SK-N-SH (cell line): ENCODE data around the gene ECEL1. TPM values are rescaled to one million over a fixed set of nuclear protein-coding genes. Genes with fewer than 3 reads are reported as not detected.

Source experiments
- CTCF ChIA-PET: fragments of 300-600, 350-600 bp; formaldehyde crosslinking; extraction: SDS; loops from one replicate; lab custom pipeline; 2021; lab: Yijun Ruan, JAX
- POLR2A ChIA-PET: fragments of 350-600 bp; sonication (Branson Sonifier 250); formaldehyde crosslinking; extraction: SDS; loops from one replicate; lab custom pipeline; 2020; ENCODE audit warnings: antibody characterized with exemption, inconsistent platforms; lab: Yijun Ruan, JAX
- DNase-seq: peaks from one replicate; pipeline ENCODE4 v3.0.0; 2012
- H2AFZ ChIP-seq: fragments of 200-600 bp; sonication (generic); 2 replicates; pipeline ENCODE4 v1.8.1; 2016; ENCODE audit warnings: antibody characterized with exemption, mild to moderate bottlenecking, low read depth
- H3F3A ChIP-seq: fragments of 200-600 bp; sonication (generic); replicated peaks from 2 replicates; pipeline ENCODE3; 2016; ENCODE audit warnings: antibody characterized with exemption, mild to moderate bottlenecking; ENCODE audit not compliant: insufficient read depth
- H3K27ac ChIP-seq, 2 experiments: fragments of 200-500 bp in 1 of 2; fragments of 200-600 bp in 1 of 2; sonication (Bioruptor generic) in 1 of 2; sonication (generic), shearing (Covaris generic) in 1 of 2; 2 replicates each; pipeline versions ENCODE4 v1.5.1 to v1.6.1; 2014 to 2016; ENCODE audit warnings: low read depth in 2 of 2, inconsistent platforms in 1 of 2, low read length in 1 of 2, mild to moderate bottlenecking in 1 of 2, mixed read lengths in 1 of 2
- H3K27me3 ChIP-seq: fragments of 200-600 bp; sonication (generic), shearing (Covaris generic); 2 replicates; pipeline ENCODE4 v1.6.1; 2016; ENCODE audit warnings: mixed run types; ENCODE audit not compliant: insufficient read depth
- H3K36me3 ChIP-seq, 2 experiments: fragments of 200-500 bp in 1 of 2; fragments of 200-600 bp in 1 of 2; sonication (Bioruptor generic) in 1 of 2; sonication (generic) in 1 of 2; replicated peaks in 1 of 2; 2 replicates each; pipeline versions ENCODE3 to v1.5.1; 2014 to 2016; ENCODE audit warnings: low read length in 1 of 2, mild to moderate bottlenecking in 1 of 2; ENCODE audit not compliant: insufficient read depth in 2 of 2, control insufficient read depth in 1 of 2
- H3K4me1 ChIP-seq, 2 experiments: fragments of 200-500 bp in 1 of 2; fragments of 200-600 bp in 1 of 2; sonication (Bioruptor generic) in 1 of 2; sonication (generic), shearing (Covaris generic) in 1 of 2; 2 replicates each; pipeline versions ENCODE4 v1.5.1 to v1.6.1; 2014 to 2016; ENCODE audit warnings: low read depth in 1 of 2, low read length in 1 of 2, mixed run types in 1 of 2; ENCODE audit not compliant: insufficient read depth in 2 of 2, control insufficient read depth in 1 of 2
- H3K4me2 ChIP-seq: fragments of 200-600 bp; sonication (generic), shearing (Covaris generic); 2 replicates; pipeline ENCODE4 v1.6.1; 2017; ENCODE audit warnings: mixed run types
- H3K4me3 ChIP-seq, 2 experiments: fragments of 200-500 bp in 1 of 2; fragments of 200-600 bp in 1 of 2; sonication (Bioruptor generic) in 1 of 2; sonication (generic), shearing (Covaris generic) in 1 of 2; 2 replicates each; pipeline versions ENCODE4 v1.5.1 to v1.8.1; 2014 to 2016; ENCODE audit warnings: low read depth in 2 of 2, inconsistent platforms in 1 of 2, low read length in 1 of 2, mild to moderate bottlenecking in 1 of 2, mixed read lengths in 1 of 2, moderate library complexity in 1 of 2
- H3K79me2 ChIP-seq: fragments of 200-600 bp; sonication (generic); 2 replicates; pipeline ENCODE4 v1.8.1; 2017; ENCODE audit warnings: mild to moderate bottlenecking; ENCODE audit not compliant: insufficient read depth
- H3K9ac ChIP-seq: fragments of 200-600 bp; sonication (generic); 2 replicates; pipeline ENCODE4 v1.6.1; 2017; ENCODE audit warnings: mixed run types
- H3K9me2 ChIP-seq: fragments of 200-600 bp; sonication (generic); 2 replicates; pipeline ENCODE4 v1.6.1; 2017; ENCODE audit warnings: mixed run types
- H3K9me3 ChIP-seq: fragments of 200-600 bp; sonication (generic); 2 replicates; pipeline ENCODE4 v1.6.1; 2017; ENCODE audit warnings: mixed run types, mild to moderate bottlenecking, moderate library complexity
- H4K20me1 ChIP-seq: fragments of 200-600 bp; sonication (generic); 2 replicates; pipeline ENCODE4 v1.6.1; 2017; ENCODE audit warnings: mild to moderate bottlenecking, mixed run types; ENCODE audit not compliant: insufficient read depth
- CHD2 ChIP-seq: fragments of 150-350 bp; IDR thresholded peaks from 2 replicates; pipeline ENCODE4 v1.6.1; 2018; ENCODE audit warnings: low read length; ENCODE audit not compliant: partially characterized antibody
- CTCF ChIP-seq: fragments of 200-600 bp; sonication (generic); IDR thresholded peaks from 2 replicates; pipeline ENCODE4 v1.6.1; 2017; ENCODE audit warnings: antibody characterized with exemption, mild to moderate bottlenecking, moderate library complexity
- FOXJ3 ChIP-seq: sonication (generic); formaldehyde crosslinking; IDR thresholded peaks from 2 replicates; pipeline ENCODE4 v1.5.1; 2020; ENCODE audit warnings: mild to moderate bottlenecking, missing genetic modification reagents
- FOXM1 ChIP-seq: IDR thresholded peaks from 2 replicates; pipeline ENCODE4 v1.4.0; 2012; ENCODE audit warnings: low read depth, mild to moderate bottlenecking
- GABPA ChIP-seq: IDR thresholded peaks from 2 replicates; pipeline ENCODE4 v1.4.0; 2012; ENCODE audit warnings: low read depth, mild to moderate bottlenecking
- MXI1 ChIP-seq: IDR thresholded peaks from 2 replicates; pipeline ENCODE4 v1.6.1; 2012; ENCODE audit warnings: mild to moderate bottlenecking, low read depth, low read length, improper control_type of control experiment
- POLR2AphosphoS5 ChIP-seq: IDR thresholded peaks from 2 replicates; pipeline ENCODE4 v1.6.1; 2012; ENCODE audit warnings: low read depth, low read length
- RAD21 ChIP-seq: IDR thresholded peaks from 2 replicates; pipeline ENCODE4 v1.6.1; 2012; ENCODE audit warnings: mild to moderate bottlenecking, low read length
- RCOR1 ChIP-seq: fragments of 150-350 bp; IDR thresholded peaks from 2 replicates; pipeline ENCODE4 v1.6.1; 2017; ENCODE audit warnings: antibody characterized with exemption, low read length
- SMC3 ChIP-seq: IDR thresholded peaks from 2 replicates; pipeline ENCODE4 v1.6.1; 2012; ENCODE audit warnings: low read depth, low read length, improper control_type of control experiment
- USF1 ChIP-seq: IDR thresholded peaks from 2 replicates; pipeline ENCODE4 v1.4.0; 2012; ENCODE audit warnings: low read depth, borderline replicate concordance
- USF2 ChIP-seq: fragments of 150-350 bp; IDR thresholded peaks from 2 replicates; pipeline ENCODE4 v1.6.1; 2017; ENCODE audit warnings: antibody characterized with exemption, low read length, low read depth, borderline replicate concordance
- WGBS: methylation state at CpG from one replicate; pipeline ENCODE4 v1.1.6; 2017; ENCODE audit warnings: low lambda C conversion rate; 5-methylcytosine and 5-hydroxymethylcytosine counted together
- polyA plus RNA-seq, 3 experiments: library from polyadenylated mRNA; depleted of rRNA; stranded (reverse); fragments of >200 nt; gene quantifications; 2 replicates each; pipeline ENCODE4 v1.2.3, GENCODE V29; 2012

ECEL1 gene
- polyA plus RNA-seq, 1 of the 3 experiments (the other 2 are of a cell fraction), result not detected

GRCh38 chr2:232513353-232513752 lies 25.7 kb upstream of the ECEL1 start:
- no peak overlapping the region for H2AFZ ChIP-seq
- no peaks in the 10 kb centered on the region for H3K9me2 ChIP-seq
- H3K27ac ChIP-seq, result no peak overlapping the region
- H3K4me1 ChIP-seq, result peaks cover 0 to 15% of the 10 kb centered on the region in 2 experiments; a peak in 1 of 4 replicates
- TF ChIP-seq GABPA, result no peak
- no peak for TF ChIP-seq MXI1
- no peak for DNase-seq
- no peak overlapping the region for H3K4me2 ChIP-seq
- no peaks in the 10 kb centered on the region for H3K79me2 ChIP-seq
- peaks cover 19% of the 10 kb centered on the region for H3K27me3 ChIP-seq
- no peaks in the 10 kb centered on the region for H3F3A ChIP-seq
- ChIA-PET CTCF (interaction anchor here (0.9 to 3.9 kb wide), 6 partner anchors 8 to 78 kb away, joined by 4 to 55 read pairs (median 8); partner anchors contain the start of genes CHRND and PRSS56), POLR2A (no interaction called here)
- H3K4me3 ChIP-seq, result no peak overlapping the region
- H3K9me3 ChIP-seq, result no peaks in the 10 kb centered on the region
- no peak overlapping the region for H3K9ac ChIP-seq
- 34% methylated on average over 5 of the region's 5 CpGs for WGBS
- H4K20me1 ChIP-seq, result no peaks in the 10 kb centered on the region
- H3K36me3 ChIP-seq, result no peaks in the 10 kb centered on the region

- CTCF ChIA-PET, result interaction anchor here (0.9 to 3.9 kb wide), 6 partner anchors 9 to 77 kb away, joined by 4 to 55 read pairs (median 8); partner anchors contain the start of genes CHRND and PRSS56
- no peaks in the 10 kb centered on the region for H3K79me2 ChIP-seq
- H3F3A ChIP-seq, result no peaks in the 10 kb centered on the region
- no peaks in the 10 kb centered on the region for H4K20me1 ChIP-seq
- no peaks in the 10 kb centered on the region for H3K36me3 ChIP-seq
- H3K4me3 ChIP-seq, result no peak overlapping the region
- H3K27ac ChIP-seq, result no peak overlapping the region
- H3K9me3 ChIP-seq, result no peaks in the 10 kb centered on the region
- 80% methylated on average over 9 of the region's 10 CpGs for WGBS
- H2AFZ ChIP-seq, result no peak overlapping the region
- TF ChIP-seq RAD21 (no peak), POLR2AphosphoS5 (no peak), USF1 (no peak), CTCF (no peak), CHD2 (no peak), RCOR1 (no peak), SMC3 (no peak), FOXM1 (no peak), USF2 (no peak), FOXJ3 (CRISPR knock-in tag) (no peak)
- peaks cover 0 to 15% of the 10 kb centered on the region in 2 experiments; a peak in 1 of 4 replicates for H3K4me1 ChIP-seq
- POLR2A ChIA-PET, result no interaction called here
- no peaks in the 10 kb centered on the region for H3K9me2 ChIP-seq
- H3K27me3 ChIP-seq, result peaks cover 19% of the 10 kb centered on the region
- no peak overlapping the region for H3K4me2 ChIP-seq
- H3K9ac ChIP-seq, result no peak overlapping the region
- no peak for DNase-seq
Measured at GRCh38 chr2:232512602-232513001, 25.0 kb upstream of the ECEL1 start.
